CD14-positive monocyte (primary cell): ENCODE results near the gene FAM83B. TPM values are rescaled to one million over a fixed set of nuclear protein-coding genes. Genes with fewer than 3 reads are reported as not detected.

Source experiments
- DNase-seq, 3 donors: peaks; one replicate each; pipeline ENCODE4 v3.0.0-alpha.2; 2011 to 2022
- H2AFZ ChIP-seq: 2 replicates; pipeline ENCODE4 v1.6.0; 2012; ENCODE audit warnings: mild to moderate bottlenecking, low read depth, low read length, inconsistent platforms; ENCODE audit not compliant: insufficient read depth, poor library complexity, severe bottlenecking
- H3K27ac ChIP-seq, 2 donors: 1 replicate in 1 of 2; 2 replicates in 1 of 2; pipeline ENCODE4 v1.5.1; 2012 to 2013; ENCODE audit warnings: low read length in 2 of 2, control low read depth in 1 of 2, inconsistent platforms in 1 of 2, low read depth in 1 of 2, mild to moderate bottlenecking in 1 of 2
- H3K27me3 ChIP-seq, 2 donors: one replicate each; pipeline versions ENCODE4 v1.6.0 to v1.6.1; 2011 to 2013; ENCODE audit warnings: low read length in 2 of 2; ENCODE audit not compliant: control insufficient read depth in 2 of 2, insufficient read depth in 2 of 2
- H3K36me3 ChIP-seq, 2 donors: replicated peaks in 1 of 2; 1 replicate in 1 of 2; 2 replicates in 1 of 2; pipeline versions ENCODE4 v1.5.1 to v1.6.1; 2012 to 2013; ENCODE audit warnings: low read length in 2 of 2, control low read depth in 1 of 2, inconsistent platforms in 1 of 2, mild to moderate bottlenecking in 1 of 2; ENCODE audit not compliant: insufficient read depth in 2 of 2, control insufficient read depth in 1 of 2
- H3K4me1 ChIP-seq, 2 donors: 1 replicate in 1 of 2; 2 replicates in 1 of 2; pipeline versions ENCODE4 v1.5.1 to v1.6.1; 2012 to 2013; ENCODE audit warnings: low read length in 2 of 2, control low read depth in 1 of 2, inconsistent platforms in 1 of 2, mild to moderate bottlenecking in 1 of 2, moderate library complexity in 1 of 2; ENCODE audit not compliant: insufficient read depth in 2 of 2, control insufficient read depth in 1 of 2
- H3K4me2 ChIP-seq: replicated peaks from 2 replicates; pipeline ENCODE3; 2012; ENCODE audit warnings: low read length, moderate library complexity, mild to moderate bottlenecking; ENCODE audit not compliant: poor library complexity, severe bottlenecking; ENCODE audit errors: extremely low read depth
- H3K4me3 ChIP-seq, 3 experiments: fragments of 200-600 bp in 1 of 3; sonication (generic) in 1 of 3; replicated peaks in 1 of 3; 1 replicate in 2 of 3; 2 replicates in 1 of 3; pipeline ENCODE4 v1.5.1; 2011 to 2013; ENCODE audit warnings: low read length in 3 of 3, mild to moderate bottlenecking in 3 of 3, control low read depth in 2 of 3, low read depth in 2 of 3, inconsistent platforms in 1 of 3, moderate library complexity in 1 of 3
- H3K79me2 ChIP-seq: 2 replicates; pipeline ENCODE4 v1.6.0; 2012; ENCODE audit warnings: mild to moderate bottlenecking, control low read depth, inconsistent platforms, low read length, moderate library complexity; ENCODE audit not compliant: insufficient read depth
- H3K9ac ChIP-seq: 2 replicates; pipeline ENCODE4 v1.6.0; 2017; ENCODE audit warnings: low read length, mild to moderate bottlenecking; ENCODE audit not compliant: insufficient read depth, poor library complexity, severe bottlenecking
- H3K9me3 ChIP-seq, 2 donors: replicated peaks in 1 of 2; 1 replicate in 1 of 2; 2 replicates in 1 of 2; pipeline versions ENCODE4 v1.5.1 to v1.6.1; 2012 to 2013; ENCODE audit warnings: low read length in 2 of 2, control low read depth in 1 of 2; ENCODE audit not compliant: control insufficient read depth in 1 of 2, insufficient read depth in 1 of 2
- H4K20me1 ChIP-seq: 2 replicates; pipeline ENCODE4 v1.6.0; 2012; ENCODE audit warnings: mild to moderate bottlenecking, low read length, control low read depth, moderate library complexity; ENCODE audit not compliant: insufficient read depth
- H3K27ac Mint-ChIP-seq, 7 donors: one replicate each; pipeline ENCODE4 v1.8.0; 2020; ENCODE audit warnings: mild to moderate bottlenecking in 7 of 7, mixed read lengths in 7 of 7, moderate library complexity in 6 of 7, inconsistent platforms in 2 of 7
- H3K27me3 Mint-ChIP-seq, 3 donors: one replicate each; pipeline ENCODE4 v1.8.0; 2021 to 2022; ENCODE audit warnings: low read depth in 3 of 3, mild to moderate bottlenecking in 3 of 3, mixed read lengths in 3 of 3, moderate library complexity in 3 of 3, inconsistent platforms in 1 of 3
- H3K36me3 Mint-ChIP-seq, 2 donors: one replicate each; pipeline ENCODE4 v1.8.0; 2020; ENCODE audit warnings: mixed read lengths in 2 of 2, inconsistent platforms in 1 of 2, mild to moderate bottlenecking in 1 of 2
- H3K4me1 Mint-ChIP-seq: one replicate; pipeline ENCODE4 v1.8.0; 2020; ENCODE audit warnings: mild to moderate bottlenecking, mixed read lengths
- H3K4me3 Mint-ChIP-seq, 2 donors: one replicate each; pipeline ENCODE4 v1.8.0; 2020; ENCODE audit warnings: mild to moderate bottlenecking in 2 of 2, mixed read lengths in 2 of 2, moderate library complexity in 1 of 2
- H3K9me3 Mint-ChIP-seq, 7 donors: one replicate each; pipeline ENCODE4 v1.8.0; 2020 to 2022; ENCODE audit warnings: mixed read lengths in 7 of 7, mild to moderate bottlenecking in 6 of 7, moderate library complexity in 6 of 7, inconsistent platforms in 2 of 7
- CTCF ChIP-seq: fragments of 200-600 bp; IDR thresholded peaks from one replicate; pipeline ENCODE4 v1.8.0; 2022; ENCODE audit warnings: antibody characterized with exemption, mild to moderate bottlenecking
- whole genome bisulfite sequencing: methylation state at CpG from one replicate; pipeline ENCODE4 v1.1.5; 2013; ENCODE audit warnings: missing lambda C conversion rate; ENCODE audit not compliant: insufficient coverage; 5-methylcytosine and 5-hydroxymethylcytosine counted together
- intact Hi-C, 2 donors: fragments of 100-400 bp; cut with micrococcal nuclease; formaldehyde crosslinking; loops; one replicate each; pipeline versions ENCODE4 v1.15.0 to v1.15.1; 2023
- polyA plus RNA-seq, 3 donors: library from polyadenylated mRNA; depleted of rRNA in 1 of 3; unstranded in 2 of 3; stranded (reverse) in 1 of 3; fragments of 300-500 nt in 2 of 3; fragments of >200 nt in 1 of 3; fragmentation: Illumina TruSeq in 2 of 3; gene quantifications; 1 replicate in 2 of 3; 2 replicates in 1 of 3; pipeline ENCODE4 v1.2.3, GENCODE V29; 2012 to 2021

FAM83B gene
- polyA plus RNA-seq, 3 donors: not detected

- no peaks in the 10 kb centered on the region for H3K27me3 Mint-ChIP-seq
- peaks cover 4 to 15% of the 10 kb centered on the region in 2 donors for H3K9me3 ChIP-seq
- H2AFZ ChIP-seq: no peak overlapping the region
- H3K36me3 ChIP-seq: no peaks in the 10 kb centered on the region
- no peak overlapping the region for H3K4me3 ChIP-seq
- no peak for TF ChIP-seq CTCF
- no peak overlapping the region for H3K27ac ChIP-seq
- H3K4me1 ChIP-seq: peaks cover 0 to 7% of the 10 kb centered on the region in 2 donors
- H3K27me3 ChIP-seq: no peaks in the 10 kb centered on the region
- peaks cover 3 to 19% (median 11%) of the 10 kb centered on the region in 7 donors for H3K9me3 Mint-ChIP-seq
- no peak for DNase-seq
- no peaks in the 10 kb centered on the region for H4K20me1 ChIP-seq
- H3K27ac Mint-ChIP-seq: no peak overlapping the region
- H3K4me3 Mint-ChIP-seq: no peak overlapping the region
- H3K79me2 ChIP-seq: no peaks in the 10 kb centered on the region
- H3K36me3 Mint-ChIP-seq: no peaks in the 10 kb centered on the region
- intact Hi-C loops: no loop called here
- H3K4me1 Mint-ChIP-seq: no peaks in the 10 kb centered on the region
- H3K4me2 ChIP-seq: no peak overlapping the region
- H3K9ac ChIP-seq: no peak overlapping the region
- no CpG with 5 or more reads among the region's 3 CpGs for WGBS
Observed at GRCh38 chr6:54937371-54937770, 90.8 kb downstream of the FAM83B start.

GRCh38 chr6:54957698-54958097, 111.1 kb downstream of the FAM83B start:
- Mint-ChIP-seq H3K9me3 (peaks cover 2 to 12% (median 3%) of the 10 kb centered on the region in 7 donors), H3K27ac (no peak overlapping the region), H3K4me3 (no peak overlapping the region), H3K27me3 (peaks cover 0 to 2% (median 2%) of the 10 kb centered on the region in 3 donors), H3K36me3 (no peaks in the 10 kb centered on the region), H3K4me1 (no peaks in the 10 kb centered on the region)
- Histone ChIP-seq H3K4me1 (no peaks in the 10 kb centered on the region), H3K79me2 (no peaks in the 10 kb centered on the region), H2AFZ (no peak overlapping the region), H3K9me3 (no peaks in the 10 kb centered on the region), H4K20me1 (no peaks in the 10 kb centered on the region), H3K9ac (no peak overlapping the region), H3K36me3 (no peaks in the 10 kb centered on the region), H3K4me2 (no peak overlapping the region), H3K4me3 (no peak overlapping the region), H3K27ac (no peak overlapping the region), H3K27me3 (no peaks in the 10 kb centered on the region)
- intact Hi-C loops: no loop called here
- no peak for TF ChIP-seq CTCF
- no peak for DNase-seq
